Activated B cell treated with CpG ODN at 0.5 μM for 24 hours (primary cell): ENCODE data around the gene EME2. TPM values are rescaled to one million over a fixed set of nuclear protein-coding genes. Genes with fewer than 3 reads are reported as not detected.

ENCODE experiments used
- ATAC-seq: fragments of 200-7000 bp; cut with Tn5 transposase; one replicate; pipeline ENCODE4 v1.10.0; 2021; ENCODE audit warnings: low read depth, mild to moderate bottlenecking, moderate library complexity
- CTCF ChIA-PET: fragments of 350-600 bp; sonication (Branson Sonifier 250); formaldehyde crosslinking; loops from one replicate; lab custom pipeline; 2021; ENCODE audit warnings: antibody characterized with exemption; lab: Charles Lee
- POLR2A ChIA-PET: fragments of 350-600 bp; sonication (Branson Sonifier 250); formaldehyde crosslinking; loops from one replicate; lab custom pipeline; 2021; ENCODE audit warnings: antibody characterized with exemption; lab: Charles Lee
- DNase-seq: peaks from one replicate; pipeline ENCODE4 v3.0.0; 2022
- H3K27ac Mint-ChIP-seq: one replicate; pipeline ENCODE4 v1.8.0; 2020; ENCODE audit warnings: mixed read lengths
- H3K27me3 Mint-ChIP-seq: one replicate; pipeline ENCODE4 v1.8.0; 2021; ENCODE audit warnings: mixed read lengths
- H3K36me3 Mint-ChIP-seq: one replicate; pipeline ENCODE4 v1.8.0; 2021; ENCODE audit warnings: low read depth, mixed read lengths
- H3K4me1 Mint-ChIP-seq: one replicate; pipeline ENCODE4 v1.8.0; 2021; ENCODE audit warnings: mixed read lengths
- H3K4me3 Mint-ChIP-seq: one replicate; pipeline ENCODE4 v1.8.0; 2020; ENCODE audit warnings: mild to moderate bottlenecking, mixed read lengths
- H3K9me3 Mint-ChIP-seq: one replicate; pipeline ENCODE4 v1.8.0; 2020; ENCODE audit warnings: mixed read lengths
- intact Hi-C: fragments of 100-400 bp; cut with micrococcal nuclease; formaldehyde crosslinking; loops from one replicate; pipeline ENCODE4 v1.15.1; 2024
- total RNA-seq: library from RNA; stranded (reverse); gene quantifications from 2 replicates; pipeline ENCODE4 v1.2.3, GENCODE V29; 2022
- TF ChIP-seq, protein P1 (sequence below): fragments of 200-600 bp; IDR thresholded peaks from one replicate; pipeline ENCODE4 v1.8.0; 2022; ENCODE audit warnings: antibody characterized with exemption, mild to moderate bottlenecking

EME2 gene
- total RNA-seq, 1 donor from 2014 or later = 49.9 TPM

DNA sequence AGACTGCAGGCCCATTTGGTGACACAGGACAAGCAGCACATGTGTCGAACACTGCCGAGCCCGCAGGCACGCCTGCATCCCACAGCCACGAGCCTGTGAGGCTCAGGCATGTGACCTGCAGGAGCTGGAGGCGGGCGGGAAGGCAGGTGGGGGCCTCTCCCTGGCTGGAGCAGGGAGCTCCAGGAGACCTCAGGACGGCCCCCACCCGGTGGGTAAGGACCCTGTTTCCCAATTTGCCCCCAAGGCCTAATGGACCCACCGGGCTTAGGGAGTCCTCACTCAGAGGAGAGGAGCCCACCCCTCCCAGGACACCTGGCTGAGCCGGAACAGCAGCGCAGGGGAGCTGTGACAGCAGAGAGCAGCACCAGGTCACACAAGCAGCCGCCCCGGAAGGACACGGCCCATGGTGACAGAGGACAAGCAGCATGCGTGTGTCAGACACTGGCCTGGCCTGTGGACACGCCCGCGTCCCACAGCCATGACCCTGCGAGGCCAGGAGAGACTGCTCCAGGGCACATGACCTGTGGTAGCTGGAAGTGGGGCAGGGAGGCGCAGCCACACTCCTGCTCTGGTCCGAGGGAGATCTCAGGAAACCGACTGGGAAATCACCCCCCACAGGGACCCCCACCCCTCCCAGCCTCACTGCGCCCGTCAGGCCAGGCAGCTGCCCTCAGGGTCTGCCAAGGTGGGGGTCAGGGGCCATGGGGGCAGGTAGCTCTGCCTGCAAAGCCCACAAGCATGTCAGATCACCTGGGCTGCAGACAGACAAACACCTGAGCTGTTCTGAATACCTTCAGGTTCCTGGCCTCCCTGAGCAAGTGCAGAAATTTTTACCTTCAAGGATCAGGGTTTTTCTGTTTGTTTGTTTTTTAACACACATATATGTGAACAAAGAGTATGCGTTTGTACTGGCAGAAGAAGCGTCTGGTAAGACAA lies 7.4 kb downstream of the EME2 start:
- no peak for DNase-seq
- Mint-ChIP-seq H3K9me3 (no peaks in the 10 kb centered on the region), H3K27ac (no peak overlapping the region), H3K36me3 (peaks cover 8% of the 10 kb centered on the region), H3K27me3 (no peaks in the 10 kb centered on the region), H3K4me3 (no peak overlapping the region), H3K4me1 (peaks cover 23% of the 10 kb centered on the region)
- ChIA-PET CTCF (no interaction called here), POLR2A (interaction anchor here (1.0 to 1.2 kb wide), 2 partner anchors 8 to 471 kb away, joined by 3 read pairs; partner anchors contain the start of gene NME3)
- ATAC-seq = no peak
- intact Hi-C loops = loop anchor here (5.0 kb wide), 1 partner anchor 192 kb away; the partner anchor contains the start of gene TBL3
- TF ChIP-seq, protein P1, sequence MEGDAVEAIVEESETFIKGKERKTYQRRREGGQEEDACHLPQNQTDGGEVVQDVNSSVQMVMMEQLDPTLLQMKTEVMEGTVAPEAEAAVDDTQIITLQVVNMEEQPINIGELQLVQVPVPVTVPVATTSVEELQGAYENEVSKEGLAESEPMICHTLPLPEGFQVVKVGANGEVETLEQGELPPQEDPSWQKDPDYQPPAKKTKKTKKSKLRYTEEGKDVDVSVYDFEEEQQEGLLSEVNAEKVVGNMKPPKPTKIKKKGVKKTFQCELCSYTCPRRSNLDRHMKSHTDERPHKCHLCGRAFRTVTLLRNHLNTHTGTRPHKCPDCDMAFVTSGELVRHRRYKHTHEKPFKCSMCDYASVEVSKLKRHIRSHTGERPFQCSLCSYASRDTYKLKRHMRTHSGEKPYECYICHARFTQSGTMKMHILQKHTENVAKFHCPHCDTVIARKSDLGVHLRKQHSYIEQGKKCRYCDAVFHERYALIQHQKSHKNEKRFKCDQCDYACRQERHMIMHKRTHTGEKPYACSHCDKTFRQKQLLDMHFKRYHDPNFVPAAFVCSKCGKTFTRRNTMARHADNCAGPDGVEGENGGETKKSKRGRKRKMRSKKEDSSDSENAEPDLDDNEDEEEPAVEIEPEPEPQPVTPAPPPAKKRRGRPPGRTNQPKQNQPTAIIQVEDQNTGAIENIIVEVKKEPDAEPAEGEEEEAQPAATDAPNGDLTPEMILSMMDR = no peak

DNA sequence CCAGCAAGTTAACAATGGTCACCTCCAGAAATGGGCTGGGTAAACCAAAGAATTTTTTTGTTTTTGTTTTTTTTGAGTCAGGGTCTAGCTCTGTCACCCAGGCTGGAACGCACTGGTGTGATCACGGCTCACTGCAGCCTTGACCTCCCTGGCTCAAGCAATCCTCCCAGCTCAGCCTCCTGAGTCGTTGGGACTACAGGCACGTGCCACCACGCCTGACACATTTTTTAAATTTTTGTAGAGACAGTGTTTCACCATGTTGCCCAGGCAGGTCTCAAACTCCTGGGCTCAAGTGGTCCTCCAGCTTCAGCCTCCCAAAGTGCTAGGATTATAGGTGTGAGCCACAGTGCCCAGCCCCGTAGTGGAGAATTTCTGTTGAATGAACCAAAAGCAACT lies 8.1 kb downstream of the EME2 start:
- Mint-ChIP-seq H3K27me3 (no peaks in the 10 kb centered on the region), H3K36me3 (peaks cover 7% of the 10 kb centered on the region), H3K9me3 (no peaks in the 10 kb centered on the region), H3K4me3 (peak overlapping the region; percentile 83), H3K4me1 (peaks cover 24% of the 10 kb centered on the region), H3K27ac (no peak overlapping the region)
- intact Hi-C loops = loop anchor here (5.0 kb wide), 1 partner anchor 192 kb away; the partner anchor contains the start of gene TBL3
- CTCF ChIA-PET = no interaction called here
- POLR2A ChIA-PET = interaction anchor here (1.0 to 1.2 kb wide), 2 partner anchors 9 to 472 kb away, joined by 3 read pairs; partner anchors contain the start of gene NME3
- ATAC-seq = no peak
- DNase-seq = no peak
- TF ChIP-seq, protein P1 = no peak

DNA sequence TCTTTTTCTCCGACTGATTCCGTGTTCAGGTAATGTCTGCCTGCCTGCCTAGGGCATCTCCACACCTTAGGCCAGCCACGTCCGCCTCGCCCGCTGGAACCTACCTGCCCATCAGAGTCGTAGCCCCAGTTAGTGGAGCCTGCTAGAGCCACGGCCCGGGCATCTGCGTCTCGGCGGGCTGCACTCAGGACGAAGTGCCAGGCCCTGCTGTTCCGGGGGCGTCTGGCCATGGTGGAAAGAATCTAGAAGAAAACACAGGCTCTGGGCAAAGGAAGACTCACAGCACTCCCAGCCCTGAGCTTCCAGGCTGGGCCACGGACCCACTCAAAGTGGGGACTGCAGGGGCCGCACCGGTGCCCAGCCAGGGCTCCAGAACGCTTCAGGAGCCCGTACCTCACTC lies 8.6 kb downstream of the EME2 start:
- ChIA-PET POLR2A (interaction anchor here (3.7 kb wide), 1 partner anchor 9 kb away, joined by 88 read pairs; the partner anchor contains the start of genes EME2, MRPS34 and NME3), CTCF (interaction anchor here (1.7 to 2.1 kb wide), 2 partner anchors 8 to 11 kb away, joined by 6 to 15 read pairs; partner anchors contain the start of genes EME2 and MRPS34)
- ATAC-seq (no peak), DNase-seq (no peak)
- Mint-ChIP-seq H3K27me3 (no peaks in the 10 kb centered on the region), H3K4me1 (peaks cover 24% of the 10 kb centered on the region), H3K9me3 (no peaks in the 10 kb centered on the region), H3K4me3 (peak overlapping the region; percentile 83), H3K36me3 (peaks cover 11% of the 10 kb centered on the region), H3K27ac (peak overlapping the region; percentile 79)
- TF ChIP-seq, protein P1 = no peak
- intact Hi-C loops = loop anchor here (5.0 kb wide), 1 partner anchor 191 kb away; the partner anchor contains the start of gene TBL3

DNA sequence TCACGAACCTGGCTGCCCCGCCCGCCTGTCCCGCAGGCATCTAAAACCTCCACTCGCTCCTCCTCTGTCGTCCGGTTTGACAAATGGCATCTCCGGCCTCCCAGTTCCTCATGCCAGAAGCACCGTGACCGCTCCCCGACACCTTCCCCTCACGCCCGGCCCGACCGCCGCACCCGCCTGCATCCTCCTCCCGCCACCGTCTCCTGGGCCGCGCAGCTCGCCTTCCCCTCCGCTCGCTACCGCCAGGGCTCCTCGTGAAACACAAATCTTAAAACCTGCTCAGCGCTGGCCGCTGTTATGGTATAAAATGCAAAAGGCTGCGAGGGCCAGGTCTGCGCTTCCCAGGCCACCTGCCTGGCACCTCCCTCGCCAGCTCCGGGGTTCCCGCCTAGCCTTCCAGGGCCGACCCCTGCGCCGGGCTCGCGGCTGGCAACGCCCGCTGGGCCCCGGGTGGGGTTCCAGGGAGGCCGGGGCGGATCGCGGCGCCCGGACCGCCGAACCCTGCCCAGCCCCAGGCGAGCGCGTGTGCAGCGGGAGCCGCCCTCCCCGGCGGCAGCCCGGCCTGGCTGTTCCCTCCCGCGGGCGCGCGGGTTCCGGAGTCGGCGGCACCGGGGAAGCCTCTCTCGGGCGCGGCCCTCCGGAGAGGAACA lies 9.3 kb downstream of the EME2 start:
- ChIA-PET POLR2A (interaction anchor here (0.8 to 3.7 kb wide), 14 partner anchors 9 to 1092 kb away, joined by 3 to 88 read pairs (median 8); partner anchors contain the start of genes EME2, FAHD1, HAGH and JPT2), CTCF (interaction anchor here (0.6 to 2.1 kb wide), 5 partner anchors 9 to 418 kb away, joined by 3 to 15 read pairs (median 6); partner anchors contain the start of genes EME2, MAPK8IP3 and MRPS34)
- no peak for DNase-seq
- peak overlapping the region; percentile 84 for H3K4me3 Mint-ChIP-seq
- H3K36me3 Mint-ChIP-seq = peaks cover 10% of the 10 kb centered on the region
- H3K27me3 Mint-ChIP-seq = no peaks in the 10 kb centered on the region
- H3K4me1 Mint-ChIP-seq = peaks cover 24% of the 10 kb centered on the region
- TF ChIP-seq, protein P1 = no peak
- peak overlapping the region; percentile 79 for H3K27ac Mint-ChIP-seq
- no peak for ATAC-seq
- intact Hi-C loops = loop anchor here (1.0 to 5.0 kb wide), 10 partner anchors 9 to 971 kb away; partner anchors contain the start of genes HAGH, MAPK8IP3, MRPS34 and MSRB1
- no peaks in the 10 kb centered on the region for H3K9me3 Mint-ChIP-seq
